H9 (cell line): ENCODE results near the gene INPP5A. TPM values are rescaled to one million over a fixed set of nuclear protein-coding genes. Genes with fewer than 3 reads are reported as not detected.

Experiments
- DNase-seq: peaks from one replicate; pipeline ENCODE4 v3.0.0-alpha.2; 2017
- H2AFZ ChIP-seq: one replicate; pipeline ENCODE4 v1.6.1; 2013; ENCODE audit warnings: mild to moderate bottlenecking, low read length, control low read depth, moderate library complexity
- H2AK5ac ChIP-seq: 2 replicates; pipeline ENCODE4 v1.6.1; 2013; ENCODE audit warnings: low read length, control low read depth, mixed read lengths; ENCODE audit not compliant: insufficient read length
- H2BK120ac ChIP-seq: one replicate; pipeline ENCODE4 v1.6.1; 2013; ENCODE audit warnings: low read depth, mild to moderate bottlenecking, low read length, control low read depth, inconsistent platforms; ENCODE audit not compliant: poor library complexity, severe bottlenecking
- H2BK12ac ChIP-seq: 2 replicates; pipeline ENCODE4 v1.6.1; 2013; ENCODE audit warnings: low read length, control low read depth, mixed read lengths, low read depth; ENCODE audit not compliant: insufficient read length
- H2BK15ac ChIP-seq: 2 replicates; pipeline ENCODE4 v1.6.1; 2013; ENCODE audit warnings: low read depth, low read length, control low read depth
- H2BK20ac ChIP-seq: one replicate; pipeline ENCODE4 v1.6.1; 2013; ENCODE audit warnings: low read depth, mild to moderate bottlenecking, low read length, control low read depth, inconsistent platforms; ENCODE audit not compliant: poor library complexity, severe bottlenecking
- H2BK5ac ChIP-seq: 2 replicates; pipeline ENCODE4 v1.6.1; 2013; ENCODE audit warnings: low read length, control low read depth, mixed read lengths; ENCODE audit not compliant: insufficient read length
- H3K14ac ChIP-seq: 2 replicates; pipeline ENCODE4 v1.6.1; 2013; ENCODE audit warnings: low read length, control low read depth; ENCODE audit not compliant: insufficient read depth
- H3K18ac ChIP-seq: 2 replicates; pipeline ENCODE4 v1.6.1; 2013; ENCODE audit warnings: low read depth, mild to moderate bottlenecking, mixed read lengths, low read length, control low read depth; ENCODE audit not compliant: insufficient read length
- H3K23ac ChIP-seq: 2 replicates; pipeline ENCODE4 v1.6.1; 2013; ENCODE audit warnings: low read length, control low read depth, mixed read lengths, low read depth; ENCODE audit not compliant: insufficient read length
- H3K23me2 ChIP-seq: 2 replicates; pipeline ENCODE4 v1.6.1; 2013; ENCODE audit warnings: low read depth, mild to moderate bottlenecking, mixed read lengths, low read length, control low read depth; ENCODE audit not compliant: insufficient read length, poor library complexity, severe bottlenecking
- H3K27ac ChIP-seq: 2 replicates; pipeline ENCODE4 v1.5.1; 2013; ENCODE audit warnings: low read length, control low read depth, mixed read lengths, low read depth; ENCODE audit not compliant: insufficient read length
- H3K27me3 ChIP-seq: 2 replicates; pipeline ENCODE4 v1.6.1; 2013; ENCODE audit warnings: low read length, control low read depth, inconsistent platforms; ENCODE audit not compliant: insufficient read depth
- H3K4ac ChIP-seq: 2 replicates; pipeline ENCODE4 v1.6.1; 2013; ENCODE audit warnings: low read depth, mild to moderate bottlenecking, control low read depth, inconsistent platforms, low read length, moderate library complexity
- H3K4me1 ChIP-seq: 2 replicates; pipeline ENCODE4 v1.6.1; 2013; ENCODE audit warnings: low read length, control low read depth, inconsistent platforms; ENCODE audit not compliant: insufficient read depth
- H3K4me2 ChIP-seq: 2 replicates; pipeline ENCODE4 v1.6.1; 2013; ENCODE audit warnings: low read length, control low read depth, mixed read lengths; ENCODE audit not compliant: insufficient read length, insufficient read depth
- H3K56ac ChIP-seq: 2 replicates; pipeline ENCODE4 v1.6.1; 2013; ENCODE audit warnings: low read depth, mild to moderate bottlenecking, mixed read lengths, low read length, control low read depth; ENCODE audit not compliant: insufficient read length
- H3K79me1 ChIP-seq: 2 replicates; pipeline ENCODE4 v1.6.1; 2013; ENCODE audit warnings: low read depth, mild to moderate bottlenecking, moderate library complexity, low read length, control low read depth, inconsistent platforms; ENCODE audit not compliant: insufficient read depth, poor library complexity, severe bottlenecking
- H3K79me2 ChIP-seq: 2 replicates; pipeline ENCODE4 v1.6.1; 2013; ENCODE audit warnings: low read length, control low read depth, inconsistent platforms; ENCODE audit not compliant: insufficient read depth
- H3K9ac ChIP-seq: 2 replicates; pipeline ENCODE4 v1.6.1; 2013; ENCODE audit warnings: low read length, control low read depth, mixed read lengths; ENCODE audit not compliant: insufficient read length; ENCODE audit errors: extremely low read depth
- H3K9me3 ChIP-seq: one replicate; pipeline ENCODE4 v1.6.1; 2013; ENCODE audit warnings: low read depth, low read length, inconsistent platforms; ENCODE audit not compliant: control insufficient read depth
- H3T11ph ChIP-seq: one replicate; pipeline ENCODE4 v1.6.1; 2013; ENCODE audit warnings: mild to moderate bottlenecking, low read length, control low read depth, inconsistent platforms
- H4K20me1 ChIP-seq: one replicate; pipeline ENCODE4 v1.6.1; 2013; ENCODE audit not compliant: control insufficient read depth, insufficient read length, insufficient read depth
- H4K5ac ChIP-seq: 2 replicates; pipeline ENCODE4 v1.6.1; 2013; ENCODE audit warnings: low read depth, mild to moderate bottlenecking, mixed read lengths, low read length, control low read depth; ENCODE audit not compliant: insufficient read length
- H4K8ac ChIP-seq: replicated peaks from 2 replicates; pipeline ENCODE4 v1.6.1; 2013; ENCODE audit warnings: low read length, control low read depth, mixed read lengths, low read depth; ENCODE audit not compliant: insufficient read length
- H4K91ac ChIP-seq: 2 replicates; pipeline ENCODE4 v1.6.1; 2013; ENCODE audit warnings: low read depth, mild to moderate bottlenecking, moderate library complexity, mixed read lengths, low read length, control low read depth; ENCODE audit not compliant: insufficient read length
- H3K27ac Mint-ChIP-seq, 3 experiments: 2 replicates in 2 of 3; 3 replicates in 1 of 3; pipeline ENCODE4 v1.8.0; 2020 to 2021; ENCODE audit warnings: mixed read lengths in 3 of 3, mild to moderate bottlenecking in 1 of 3, moderate library complexity in 1 of 3
- H3K27me3 Mint-ChIP-seq: 2 replicates; pipeline ENCODE4 v1.8.0; 2021; ENCODE audit warnings: low read depth, mild to moderate bottlenecking, moderate library complexity, mixed read lengths
- H3K36me3 Mint-ChIP-seq, 3 experiments: 2 replicates in 2 of 3; 3 replicates in 1 of 3; pipeline ENCODE4 v1.8.0; 2020 to 2021; ENCODE audit warnings: low read depth in 3 of 3, mixed read lengths in 3 of 3; ENCODE audit not compliant: insufficient read depth in 1 of 3
- H3K4me1 Mint-ChIP-seq, 2 experiments: 2 replicates each; pipeline ENCODE4 v1.8.0; 2020; ENCODE audit warnings: mixed read lengths in 2 of 2
- H3K4me3 Mint-ChIP-seq, 2 experiments: 2 replicates in 1 of 2; 3 replicates in 1 of 2; pipeline ENCODE4 v1.8.0; 2020 to 2021; ENCODE audit warnings: mild to moderate bottlenecking in 2 of 2, mixed read lengths in 2 of 2, moderate library complexity in 1 of 2
- H3K9me3 Mint-ChIP-seq, 2 experiments: 2 replicates in 1 of 2; 3 replicates in 1 of 2; pipeline ENCODE4 v1.8.0; 2020; ENCODE audit warnings: mild to moderate bottlenecking in 2 of 2, mixed read lengths in 2 of 2, moderate library complexity in 1 of 2
- WGBS: extraction: QIAGEN DNeasy Blood & Tissue Kit; methylation state at CpG from one replicate; pipeline ENCODE4 v1.1.7; 2013; ENCODE audit warnings: missing lambda C conversion rate, low lambda C conversion rate, mixed read lengths; ENCODE audit not compliant: insufficient read length; ENCODE audit errors: extremely low coverage; 5-methylcytosine and 5-hydroxymethylcytosine counted together
- total RNA-seq: library from RNA; stranded (reverse); gene quantifications from 2 replicates; pipeline ENCODE4 v1.2.1, GENCODE V29; 2021
- TF ChIP-seq, protein P1 (sequence below): fragments of 200-600 bp; sonication (generic); conservative IDR thresholded peaks from 3 replicates; pipeline ENCODE4 v1.8.0; 2021; ENCODE audit warnings: antibody characterized with exemption, mild to moderate bottlenecking

INPP5A gene
- total RNA-seq, 1 experiment from 2014 or later, result 17.7 TPM

DNA sequence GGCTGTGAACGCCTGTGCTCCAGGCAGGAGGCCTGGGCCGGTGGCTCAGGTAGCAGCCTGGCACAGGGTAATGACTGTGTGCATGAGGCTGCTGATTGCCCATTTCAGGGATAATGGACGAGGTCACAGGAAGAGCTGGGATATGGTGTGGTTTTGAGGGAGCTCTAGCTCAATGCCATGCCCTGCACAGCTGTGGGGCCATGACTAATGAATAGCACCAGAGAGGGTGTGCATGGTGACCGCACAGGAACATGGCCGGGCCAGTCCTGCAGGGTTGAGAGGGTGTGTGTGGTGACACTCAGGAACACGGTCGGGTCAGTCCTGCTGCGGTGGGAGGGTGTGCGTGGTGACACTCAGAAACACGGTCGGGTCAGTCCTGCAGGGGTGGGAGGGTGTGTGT lies 226.5 kb downstream of the INPP5A start:
- WGBS, result no CpG with 5 or more reads among the region's 11 CpGs
- no peaks in the 10 kb centered on the region for H3K79me2 ChIP-seq
- H3K23ac ChIP-seq, result no peak overlapping the region
- H4K20me1 ChIP-seq, result peaks cover 2% of the 10 kb centered on the region
- no peak overlapping the region for H3K4ac ChIP-seq
- no peak overlapping the region for H2AK5ac ChIP-seq
- H3K9me3 ChIP-seq, result no peaks in the 10 kb centered on the region
- no peak overlapping the region for H2AFZ ChIP-seq
- no peak overlapping the region for H3K14ac ChIP-seq
- no peaks in the 10 kb centered on the region for H3K4me1 ChIP-seq
- H2BK15ac ChIP-seq, result no peak overlapping the region
- Mint-ChIP-seq H3K9me3 (peaks cover 10 to 18% of the 10 kb centered on the region in 2 experiments; a peak in 4 of 5 replicates), H3K36me3 (peaks cover 16 to 42% (median 21%) of the 10 kb centered on the region in 3 experiments), H3K4me3 (no peak overlapping the region), H3K4me1 (no peaks in the 10 kb centered on the region), H3K27ac (peak overlapping the region in 2 of 3 experiments; percentile 49 to 80; a peak in 3 of 7 replicates), H3K27me3 (peaks cover 2% of the 10 kb centered on the region; the same call in 1 of the 2 replicates)
- no peak for DNase-seq
- no peak overlapping the region for H4K8ac ChIP-seq
- no peak overlapping the region for H3K4me2 ChIP-seq
- H2BK12ac ChIP-seq, result no peak overlapping the region
- H3K9ac ChIP-seq, result no peak overlapping the region
- H3T11ph ChIP-seq, result no peak overlapping the region
- no peaks in the 10 kb centered on the region for H3K27me3 ChIP-seq
- no peak overlapping the region for H2BK120ac ChIP-seq
- H3K18ac ChIP-seq, result no peak overlapping the region
- no peak overlapping the region for H4K91ac ChIP-seq
- H3K27ac ChIP-seq, result no peak overlapping the region
- no peaks in the 10 kb centered on the region for H3K23me2 ChIP-seq
- no peak overlapping the region for H2BK5ac ChIP-seq
- TF ChIP-seq, protein P1, sequence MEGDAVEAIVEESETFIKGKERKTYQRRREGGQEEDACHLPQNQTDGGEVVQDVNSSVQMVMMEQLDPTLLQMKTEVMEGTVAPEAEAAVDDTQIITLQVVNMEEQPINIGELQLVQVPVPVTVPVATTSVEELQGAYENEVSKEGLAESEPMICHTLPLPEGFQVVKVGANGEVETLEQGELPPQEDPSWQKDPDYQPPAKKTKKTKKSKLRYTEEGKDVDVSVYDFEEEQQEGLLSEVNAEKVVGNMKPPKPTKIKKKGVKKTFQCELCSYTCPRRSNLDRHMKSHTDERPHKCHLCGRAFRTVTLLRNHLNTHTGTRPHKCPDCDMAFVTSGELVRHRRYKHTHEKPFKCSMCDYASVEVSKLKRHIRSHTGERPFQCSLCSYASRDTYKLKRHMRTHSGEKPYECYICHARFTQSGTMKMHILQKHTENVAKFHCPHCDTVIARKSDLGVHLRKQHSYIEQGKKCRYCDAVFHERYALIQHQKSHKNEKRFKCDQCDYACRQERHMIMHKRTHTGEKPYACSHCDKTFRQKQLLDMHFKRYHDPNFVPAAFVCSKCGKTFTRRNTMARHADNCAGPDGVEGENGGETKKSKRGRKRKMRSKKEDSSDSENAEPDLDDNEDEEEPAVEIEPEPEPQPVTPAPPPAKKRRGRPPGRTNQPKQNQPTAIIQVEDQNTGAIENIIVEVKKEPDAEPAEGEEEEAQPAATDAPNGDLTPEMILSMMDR, result no peak
- no peak overlapping the region for H3K56ac ChIP-seq
- H3K79me1 ChIP-seq, result no peaks in the 10 kb centered on the region
- H2BK20ac ChIP-seq, result no peak overlapping the region
- H4K5ac ChIP-seq, result no peak overlapping the region
